Lung (tissue), 12 donors: Measurements from ENCODE around the gene RSF1. TPM values are rescaled to one million over a fixed set of nuclear protein-coding genes. Genes with fewer than 3 reads are reported as not detected.
"Not testable (repeated sequence)": the region's sequence is repeated elsewhere in the genome, so short reads cannot be mapped to it uniquely, and the experiment has no call there.

ENCODE experiments used
- ATAC-seq: fragments of 200-7000 bp; cut with Tn5 transposase; one replicate; pipeline ENCODE4 v1.9.1; 2020; ENCODE audit warnings: moderate number of reproducible peaks; ENCODE audit not compliant: insufficient read depth, low FRiP score
- DNase-seq, 3 donors: peaks; one replicate each; pipeline ENCODE4 v3.0.0-alpha.2; 2013 to 2017
- H3K27ac ChIP-seq, 2 donors: one replicate each; pipeline ENCODE4 v1.5.1; 2013; ENCODE audit warnings: mild to moderate bottlenecking in 2 of 2, moderate library complexity in 2 of 2, control low read depth in 1 of 2, inconsistent platforms in 1 of 2, low read depth in 1 of 2, low read length in 1 of 2
- H3K27me3 ChIP-seq, 3 donors: one replicate each; pipeline ENCODE4 v1.5.1; 2013; ENCODE audit warnings: low read length in 2 of 3; ENCODE audit not compliant: control insufficient read depth in 3 of 3, insufficient read depth in 3 of 3
- H3K36me3 ChIP-seq, 4 donors: one replicate each; pipeline ENCODE4 v1.5.1; 2013; ENCODE audit warnings: low read length in 4 of 4, mild to moderate bottlenecking in 1 of 4, moderate library complexity in 1 of 4; ENCODE audit not compliant: control insufficient read depth in 4 of 4, insufficient read depth in 4 of 4
- H3K4me1 ChIP-seq, 5 donors: one replicate each; pipeline ENCODE4 v1.5.1; 2013; ENCODE audit warnings: low read length in 5 of 5, mild to moderate bottlenecking in 2 of 5, moderate library complexity in 1 of 5; ENCODE audit not compliant: control insufficient read depth in 5 of 5, insufficient read depth in 5 of 5
- H3K4me3 ChIP-seq: one replicate; pipeline ENCODE4 v1.5.1; 2013; ENCODE audit warnings: mild to moderate bottlenecking, control low read depth, moderate library complexity
- H3K9ac ChIP-seq, 2 donors: one replicate each; pipeline ENCODE4 v1.5.1; 2013; ENCODE audit warnings: low read length in 2 of 2, control low read depth in 1 of 2; ENCODE audit not compliant: insufficient read depth in 1 of 2
- H3K9me3 ChIP-seq, 4 donors: one replicate each; pipeline ENCODE4 v1.5.1; 2013; ENCODE audit warnings: low read length in 3 of 4, mild to moderate bottlenecking in 1 of 4, moderate library complexity in 1 of 4; ENCODE audit not compliant: control insufficient read depth in 4 of 4, insufficient read depth in 3 of 4
- WGBS, 2 donors: extraction: QIAGEN DNeasy Blood & Tissue Kit; methylation state at CpG; one replicate each; pipeline ENCODE4 v1.1.7; 2013; 5-methylcytosine and 5-hydroxymethylcytosine counted together
- polyA plus RNA-seq, 2 donors: library from polyadenylated mRNA; stranded (reverse); fragments of 200-250 nt; gene quantifications; one replicate each; pipeline ENCODE4 v1.2.1, GENCODE V29; 2013
- total RNA-seq, 2 donors: library from RNA; depleted of rRNA in 1 of 2; stranded (reverse); fragments of >200 nt in 1 of 2; gene quantifications; one replicate each; pipeline ENCODE4 v1.2.1, GENCODE V29; 2014 to 2021
- TF ChIP-seq, protein P1 (sequence below): IDR thresholded peaks from 2 replicates; pipeline ENCODE4 v1.5.1; 2012; ENCODE audit warnings: mild to moderate bottlenecking; ENCODE audit errors: control extremely low read depth, extremely low read depth
- donor health status: control.
- donor health status: control.
- donor health status: Bipolar disorder and iron deficiency.
- donor health status: healthy.
- donor health status: DM: yes; HTN: yes; CAD: no.

The RSF1 gene
- total and polyA plus RNA-seq, 4 donors: 9.8 to 110 (median 29.2) TPM

DNA sequence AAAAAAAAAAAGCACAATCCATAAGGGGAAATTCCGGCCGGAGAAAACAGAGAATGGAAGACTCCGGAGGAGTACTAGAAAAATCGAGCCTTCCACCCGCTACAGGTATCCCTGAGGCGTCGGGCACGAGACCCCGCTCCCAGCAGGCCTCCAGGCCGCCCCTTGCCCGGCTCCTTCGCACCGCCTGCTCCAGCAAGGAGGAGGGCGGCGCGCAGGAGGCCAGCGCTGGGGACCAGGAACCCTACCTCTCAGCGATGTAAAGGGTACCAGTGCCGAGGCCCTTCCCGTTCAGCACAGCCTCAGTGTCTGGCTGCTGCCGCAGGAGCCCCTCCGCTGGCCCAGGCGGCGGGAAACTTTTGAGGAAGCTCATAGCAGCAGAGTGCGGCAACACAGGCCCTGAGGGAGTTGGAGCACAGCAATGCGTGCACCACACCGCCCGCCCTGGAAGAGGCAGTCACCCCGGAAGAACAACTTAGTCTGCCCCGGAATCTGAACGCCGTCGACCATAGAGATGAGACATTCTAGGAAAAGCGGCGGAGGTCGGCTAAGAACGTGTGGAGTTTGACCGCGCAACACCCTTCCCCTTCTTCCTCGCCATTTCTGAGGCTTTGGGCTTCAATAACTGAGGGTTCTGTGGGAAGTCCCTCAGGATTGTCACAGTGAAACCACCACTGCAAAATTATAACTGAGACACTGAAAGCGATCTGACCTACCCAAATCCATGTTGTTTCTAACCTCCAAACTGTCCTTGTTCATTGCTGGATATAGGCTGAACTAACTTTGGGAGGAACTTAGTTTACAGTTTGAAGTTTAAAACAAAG, 183.0 kb downstream of the RSF1 start, which contains the start of gene CLNS1A:
Gene CLNS1A, minus strand, starts transcription at position 450 of the 821 bp plus-strand sequence. Its CDS starts 80 bp downstream, at position 370.
- peak within 1 kb of the TSS; percentile 41 to 89 for H3K9ac ChIP-seq
- TF ChIP-seq, protein P1, sequence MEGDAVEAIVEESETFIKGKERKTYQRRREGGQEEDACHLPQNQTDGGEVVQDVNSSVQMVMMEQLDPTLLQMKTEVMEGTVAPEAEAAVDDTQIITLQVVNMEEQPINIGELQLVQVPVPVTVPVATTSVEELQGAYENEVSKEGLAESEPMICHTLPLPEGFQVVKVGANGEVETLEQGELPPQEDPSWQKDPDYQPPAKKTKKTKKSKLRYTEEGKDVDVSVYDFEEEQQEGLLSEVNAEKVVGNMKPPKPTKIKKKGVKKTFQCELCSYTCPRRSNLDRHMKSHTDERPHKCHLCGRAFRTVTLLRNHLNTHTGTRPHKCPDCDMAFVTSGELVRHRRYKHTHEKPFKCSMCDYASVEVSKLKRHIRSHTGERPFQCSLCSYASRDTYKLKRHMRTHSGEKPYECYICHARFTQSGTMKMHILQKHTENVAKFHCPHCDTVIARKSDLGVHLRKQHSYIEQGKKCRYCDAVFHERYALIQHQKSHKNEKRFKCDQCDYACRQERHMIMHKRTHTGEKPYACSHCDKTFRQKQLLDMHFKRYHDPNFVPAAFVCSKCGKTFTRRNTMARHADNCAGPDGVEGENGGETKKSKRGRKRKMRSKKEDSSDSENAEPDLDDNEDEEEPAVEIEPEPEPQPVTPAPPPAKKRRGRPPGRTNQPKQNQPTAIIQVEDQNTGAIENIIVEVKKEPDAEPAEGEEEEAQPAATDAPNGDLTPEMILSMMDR: no peak
- no peaks in the 10 kb centered on the region for H3K27me3 ChIP-seq
- H3K9me3 ChIP-seq: no peaks in the 10 kb centered on the region
- H3K36me3 ChIP-seq: no peaks in the 10 kb centered on the region
- H3K4me1 ChIP-seq: peaks cover 3 to 12% (median 7%) of the 10 kb centered on the region in 5 donors
- WGBS, 2 donors: 1% methylated on average over 41 of the region's 41 CpGs
- H3K27ac ChIP-seq: peak within 1 kb of the TSS; percentile 58 to 87
- ATAC-seq: peak; percentile 92
- peak; percentile 88 to 95 (median 93) for DNase-seq
- H3K4me3 ChIP-seq: peak within 1 kb of the TSS; percentile 76

DNA sequence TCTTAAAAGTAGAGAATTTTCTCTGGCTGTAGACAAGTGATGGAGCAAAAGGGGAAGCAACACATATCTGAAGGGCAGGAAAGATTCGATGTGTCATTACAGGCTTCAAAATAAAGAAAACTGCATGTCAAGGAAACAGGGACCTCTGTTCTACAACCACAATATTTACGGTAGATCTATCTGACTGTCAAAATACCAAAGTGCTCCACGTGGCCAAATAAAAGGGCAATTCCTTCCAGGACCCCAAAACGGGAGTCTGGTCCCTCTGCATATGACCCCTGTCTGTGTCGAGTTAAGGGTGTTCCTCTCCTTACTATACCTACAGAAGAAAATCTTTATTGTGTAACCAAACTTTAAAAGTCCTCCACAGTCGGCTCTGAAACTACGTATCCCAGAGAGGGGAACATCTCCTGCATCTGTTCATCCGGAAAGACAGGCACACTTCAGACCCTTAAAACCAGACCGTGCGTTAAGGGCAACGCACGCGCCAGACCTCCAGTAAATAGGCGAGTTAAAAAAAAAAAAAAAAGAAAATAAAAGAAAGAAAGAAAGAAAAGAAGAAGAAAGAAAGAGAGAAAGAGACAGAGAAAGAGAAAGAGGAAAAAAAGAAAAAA, 183.7 kb downstream of the RSF1 start:
- Histone ChIP-seq H3K27ac (peak overlapping the region; percentile 40 to 58), H3K9me3 (no peaks in the 10 kb centered on the region), H3K4me1 (peaks cover 3 to 12% (median 7%) of the 10 kb centered on the region in 5 donors), H3K36me3 (no peaks in the 10 kb centered on the region), H3K9ac (peak overlapping the region in 1 of 2 donors; percentile 89), H3K27me3 (no peaks in the 10 kb centered on the region), H3K4me3 (peak overlapping the region; percentile 62)
- WGBS, 2 donors: 2 to 4% methylated on average over 14 of the region's 14 CpGs
- TF ChIP-seq, protein P1: no peak
- peak in 1 of 3 donors; percentile 8 for DNase-seq
- no peak for ATAC-seq

DNA sequence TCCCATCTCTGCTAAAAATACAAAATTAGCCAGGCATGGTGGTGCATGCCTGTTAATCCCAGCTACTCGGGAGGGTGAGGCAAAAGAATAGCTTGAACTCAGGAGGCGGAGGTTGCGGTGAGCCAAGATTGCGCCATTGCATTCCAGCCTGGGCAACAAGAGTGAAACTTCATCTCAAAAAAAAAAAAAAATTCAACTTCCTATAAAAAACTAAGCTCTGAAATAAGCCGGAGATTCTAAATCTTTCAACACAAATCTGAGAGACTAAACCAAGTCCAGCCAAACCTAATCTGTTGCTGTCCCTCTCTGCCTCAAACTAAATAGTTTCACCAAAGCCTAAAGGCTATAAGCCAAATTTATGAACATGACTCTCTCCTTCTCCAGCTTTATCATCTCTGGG, 186.6 kb downstream of the RSF1 start:
- H3K4me3 ChIP-seq, H3K36me3 ChIP-seq, DNase-seq, H3K9ac ChIP-seq, H3K27me3 ChIP-seq, H3K27ac ChIP-seq, H3K9me3 ChIP-seq, ATAC-seq: not testable (repeated sequence)
- 37 to 73% methylated on average over 5 of the region's 5 CpGs for WGBS, 2 donors
- peaks cover 3 to 12% (median 7%) of the 10 kb centered on the region in 5 donors for H3K4me1 ChIP-seq

DNA sequence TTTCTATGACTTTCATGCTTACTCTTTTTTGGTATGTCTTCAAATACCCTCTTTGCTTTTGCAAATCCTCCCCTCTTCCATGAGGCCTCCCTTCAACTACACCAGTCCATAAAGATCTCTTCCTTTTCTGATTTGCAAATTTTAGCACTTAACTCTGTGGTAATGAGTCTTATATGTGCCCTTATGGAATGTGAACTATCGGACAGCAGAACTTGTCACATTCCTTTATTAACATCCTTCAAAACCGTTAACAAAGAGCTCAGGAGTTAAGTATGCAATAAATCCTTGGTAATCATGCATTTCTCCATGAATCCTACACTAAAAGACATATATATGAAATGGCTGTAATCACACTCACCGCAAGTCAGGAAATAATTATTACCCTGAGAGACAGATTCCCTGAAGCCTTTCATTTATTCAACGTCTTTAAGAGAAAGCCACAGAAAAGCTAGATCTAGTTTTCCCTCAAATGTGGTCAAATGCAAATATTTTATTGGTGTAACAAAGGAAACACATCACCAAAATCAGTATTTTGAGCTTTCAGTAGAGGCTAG, 190.3 kb downstream of the RSF1 start:
- H3K4me3 ChIP-seq: no peak overlapping the region
- no peak for ATAC-seq
- H3K27me3 ChIP-seq: no peaks in the 10 kb centered on the region
- TF ChIP-seq, protein P1: no peak
- DNase-seq: no peak
- WGBS, 2 donors: 80 to 81% methylated on average over 4 of the region's 4 CpGs
- no peak overlapping the region for H3K27ac ChIP-seq
- H3K9ac ChIP-seq: no peak overlapping the region
- peaks cover under 1 to 12% (median 5%) of the 10 kb centered on the region in 4 donors for H3K36me3 ChIP-seq
- no peaks in the 10 kb centered on the region for H3K9me3 ChIP-seq
- peaks cover 0 to 3% (median 0%) of the 10 kb centered on the region in 5 donors for H3K4me1 ChIP-seq
